Measurements from ENCODE around the gene NTN4.
"Not testable (repeated sequence)": the region's sequence is repeated elsewhere in the genome, so short reads cannot be mapped to it uniquely, and the experiment has no call there.

The NTN4 gene

DNA sequence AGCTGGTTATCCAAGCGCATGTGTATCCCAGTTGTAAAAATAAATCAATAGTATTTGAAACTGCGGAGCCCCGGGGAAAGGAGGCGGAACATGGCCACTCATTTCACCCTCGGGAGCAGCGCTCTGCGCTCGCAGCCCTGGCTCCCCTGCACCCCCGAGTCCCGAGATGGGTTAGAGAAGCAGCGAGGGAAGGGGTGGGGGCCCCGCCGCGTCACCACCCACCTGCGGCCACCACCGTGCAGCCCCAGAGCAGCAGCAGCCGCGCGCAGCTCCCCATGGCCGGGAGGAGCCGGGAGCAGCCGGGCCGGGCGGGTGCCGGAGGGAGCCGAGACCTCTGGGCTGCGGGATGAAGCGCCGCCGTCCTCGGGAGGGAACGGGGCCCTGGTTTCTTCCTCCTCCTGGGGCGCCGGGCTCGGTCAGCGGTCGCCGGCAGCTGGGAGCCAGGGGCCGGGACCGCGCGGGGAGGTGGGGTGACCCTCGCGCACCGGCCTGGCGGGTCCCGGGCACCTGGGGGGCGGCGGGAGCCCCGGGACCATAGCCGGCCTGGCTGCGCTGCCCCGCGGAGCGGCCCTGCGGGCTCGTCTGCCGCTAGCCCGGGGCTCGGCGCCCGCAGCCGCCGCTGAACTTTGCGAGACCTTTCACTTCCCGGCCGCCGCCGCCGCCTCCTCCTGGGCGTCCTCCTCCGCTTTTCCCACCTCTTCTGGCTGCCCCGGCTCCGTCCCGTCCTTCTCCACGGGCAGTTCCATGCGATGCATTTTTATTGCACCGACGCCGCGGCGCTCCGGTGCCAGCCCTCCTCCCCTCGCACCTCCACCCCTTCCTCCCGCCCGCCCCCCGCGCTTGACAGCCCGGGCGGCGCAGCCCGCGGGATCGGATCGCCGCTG is at the start of gene NTN4:
TSS of gene NTN4 (minus strand) at position 732 of the 884 bp plus-strand sequence. CDS start at position 277, 455 bp downstream.
- no peak for DNase-seq (ENCODE audit: low read depth, low spot score)

DNA sequence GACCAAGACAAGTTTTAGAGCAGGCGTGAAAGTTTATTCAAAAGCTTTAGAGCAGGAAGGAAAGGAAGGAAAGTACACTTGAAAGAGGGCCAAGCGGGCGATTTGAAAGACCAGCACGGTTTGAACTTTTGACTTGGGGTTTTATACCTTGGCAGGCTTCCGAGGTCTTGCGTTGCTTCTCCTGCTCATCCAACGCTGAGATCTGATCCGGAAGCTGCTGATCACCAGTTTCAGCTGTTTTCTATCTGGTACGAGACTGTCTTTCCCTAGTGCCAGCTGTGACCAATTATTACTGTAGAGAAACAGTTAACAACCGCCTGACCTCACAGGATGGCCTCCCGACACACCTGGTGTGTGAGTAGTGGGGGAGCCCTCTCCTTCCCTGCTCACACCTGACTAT is 47.6 kb upstream of the NTN4 start:
- DNase-seq (ENCODE audit: low read depth, low spot score), result no peak

DNA sequence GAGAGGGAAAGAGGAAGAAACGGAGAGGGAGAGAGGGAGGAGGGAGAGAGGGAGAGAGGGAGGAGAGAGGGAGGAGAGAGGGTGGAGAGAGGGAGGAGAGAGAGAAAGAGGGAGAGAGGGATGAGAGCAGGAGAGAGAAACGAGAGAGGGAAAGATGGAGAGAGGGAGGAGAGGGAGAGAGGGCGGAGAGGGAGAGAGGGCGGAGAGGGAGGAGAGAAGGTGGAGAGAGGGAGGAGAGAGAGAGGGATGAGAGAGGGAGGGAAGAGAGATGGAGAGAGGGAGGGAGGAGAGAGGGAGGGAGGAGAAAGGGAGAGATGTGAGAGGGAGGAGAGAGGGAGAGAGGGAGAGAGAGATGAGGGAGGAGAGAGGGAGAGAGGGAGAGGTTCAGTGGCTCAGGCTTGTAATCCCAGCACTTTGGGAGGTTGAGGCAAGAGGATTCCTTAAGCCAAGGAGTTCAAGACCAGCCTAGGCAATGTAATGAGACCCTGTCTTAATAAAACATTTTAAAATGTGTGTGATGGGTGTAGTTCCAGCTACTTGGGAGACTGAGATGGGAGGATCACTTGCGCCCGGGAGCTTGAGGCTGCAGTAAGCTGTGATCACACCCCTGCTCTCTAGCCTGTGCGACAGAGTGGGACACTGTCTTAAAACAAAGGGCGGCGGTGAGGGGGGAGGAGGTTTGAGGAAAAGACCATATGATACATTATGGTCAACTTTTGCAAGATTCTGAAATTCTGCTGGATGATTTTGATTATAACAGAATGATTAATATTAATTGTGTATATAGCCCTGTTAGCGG is 46.9 kb upstream of the NTN4 start:
- no peak for DNase-seq (ENCODE audit: low read depth, low spot score)

DNA sequence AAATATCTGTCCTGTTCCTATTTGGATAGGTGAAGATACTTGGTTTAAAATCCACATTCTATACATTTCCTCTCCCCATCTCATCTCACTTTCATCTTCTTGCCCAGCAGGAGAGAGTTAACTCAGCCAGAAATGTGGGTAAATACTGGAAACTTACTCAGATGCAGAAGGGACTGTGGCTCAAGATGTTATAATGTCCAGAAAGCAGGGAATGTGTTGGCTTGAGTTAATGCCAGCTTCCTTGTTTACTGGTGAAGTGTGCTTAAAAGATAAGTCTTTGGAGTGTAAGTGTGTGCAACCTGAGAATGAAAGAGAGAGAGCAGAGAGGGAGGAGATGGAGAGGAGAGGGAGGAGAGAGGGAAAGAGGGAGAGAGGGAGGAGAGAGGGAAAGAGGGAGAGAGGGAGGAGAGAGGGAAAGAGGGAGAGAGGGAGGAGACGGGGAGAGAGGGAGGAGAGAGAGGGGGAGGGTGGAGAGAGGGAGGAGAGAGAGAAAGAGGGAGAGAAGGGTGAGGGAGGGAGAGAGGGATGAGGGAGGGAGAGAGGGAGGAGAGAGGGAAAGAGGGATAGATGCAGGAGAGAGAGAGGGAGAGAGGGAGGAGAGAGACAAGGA is 46.2 kb upstream of the NTN4 start:
- DNase-seq (ENCODE audit: low read depth, low spot score), result no peak

DNA sequence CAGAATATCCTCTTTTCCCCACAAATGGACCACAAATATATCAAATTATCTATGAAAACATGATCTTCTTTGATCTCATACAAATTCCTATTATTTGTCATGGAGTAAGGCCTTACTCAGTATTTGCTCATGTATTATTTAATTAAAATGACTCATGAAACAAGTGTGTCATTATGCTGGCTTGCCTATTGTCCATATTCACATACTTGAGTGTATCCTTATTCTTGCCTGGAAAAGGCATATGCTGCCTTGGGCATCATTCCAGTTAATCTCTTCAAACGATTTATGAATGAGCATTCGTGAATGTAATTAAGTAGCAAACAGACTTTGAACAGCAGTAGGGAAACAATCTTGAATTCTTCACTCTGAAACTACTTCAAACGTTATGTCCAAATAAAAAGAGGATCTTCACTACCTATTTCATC is 45.6 kb upstream of the NTN4 start:
- no peak for DNase-seq (ENCODE audit: low read depth, low spot score)

DNA sequence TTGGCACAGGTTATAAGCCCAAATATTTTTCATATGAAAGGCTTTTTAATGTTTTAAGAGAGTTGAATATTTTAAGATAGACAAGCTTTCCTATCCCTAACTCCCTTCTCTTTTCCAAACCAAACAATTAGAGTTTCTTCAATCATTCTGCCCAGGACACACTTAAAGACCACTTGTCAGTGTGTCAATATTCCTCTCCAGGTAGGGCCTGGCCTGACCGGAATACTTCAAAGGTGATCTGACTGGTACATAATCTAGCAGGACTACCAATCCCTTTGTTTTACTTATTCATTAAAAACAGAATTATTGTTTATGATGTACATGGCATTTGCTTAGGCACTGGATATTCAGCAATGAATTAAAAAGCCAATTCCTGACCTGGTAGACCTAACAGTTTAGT is 44.0 kb upstream of the NTN4 start:
- DNase-seq (ENCODE audit: low read depth, low spot score), result no peak

DNA sequence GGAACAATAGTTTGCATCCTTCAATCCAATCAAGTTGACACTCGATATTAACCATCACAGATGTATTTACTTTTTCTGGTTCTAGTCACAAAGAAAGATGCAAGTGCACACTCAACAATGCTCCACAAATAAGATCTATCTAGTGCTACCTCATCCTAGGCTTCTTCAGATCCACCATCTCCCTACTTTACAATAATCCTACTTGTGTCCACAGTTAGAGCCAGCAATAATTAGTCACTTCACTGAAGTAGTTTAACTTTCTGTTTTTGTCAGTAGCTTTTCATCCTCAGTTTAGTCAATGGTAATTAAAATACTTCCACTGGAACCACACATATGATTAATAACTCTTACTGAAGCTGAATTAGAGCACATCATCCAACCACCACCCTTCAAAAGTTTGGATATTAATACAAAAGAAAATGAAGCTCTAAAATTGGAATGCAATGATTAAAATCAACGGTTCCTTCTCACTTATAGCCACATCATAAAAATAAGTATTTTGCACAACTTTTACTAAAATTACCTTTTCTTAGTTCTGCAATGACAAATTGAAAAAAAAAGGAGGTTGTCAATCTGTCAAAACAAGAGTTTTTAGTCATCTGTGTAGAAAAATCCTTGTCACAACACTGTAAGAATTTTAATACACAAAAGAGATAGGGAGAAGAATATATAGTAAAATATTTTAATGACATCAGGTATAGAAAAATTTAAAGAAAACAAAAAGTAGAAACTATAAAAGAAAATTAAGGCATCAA is 39.9 kb upstream of the NTN4 start:
- no peak for DNase-seq (ENCODE audit: low read depth, low spot score)

DNA sequence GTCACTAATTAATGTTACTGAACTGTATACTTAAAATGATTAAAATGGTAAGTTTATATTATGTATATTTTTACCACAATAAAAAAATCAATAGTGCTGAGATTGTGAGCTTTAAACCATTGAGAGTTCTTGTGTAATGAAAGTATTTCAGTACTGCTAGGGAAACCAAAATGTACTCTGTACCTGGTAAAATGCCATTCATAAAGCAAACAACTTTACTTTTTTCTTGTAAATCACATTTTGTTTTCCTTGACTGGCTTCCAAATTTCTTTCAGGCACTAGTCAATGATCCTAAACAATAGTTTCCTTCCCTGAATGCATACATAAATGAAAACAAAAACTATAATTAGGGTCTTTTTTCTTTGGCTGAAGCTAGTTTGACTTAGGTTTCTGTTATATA is 38.8 kb upstream of the NTN4 start:
- DNase-seq (ENCODE audit: low read depth, low spot score), result no peak

DNA sequence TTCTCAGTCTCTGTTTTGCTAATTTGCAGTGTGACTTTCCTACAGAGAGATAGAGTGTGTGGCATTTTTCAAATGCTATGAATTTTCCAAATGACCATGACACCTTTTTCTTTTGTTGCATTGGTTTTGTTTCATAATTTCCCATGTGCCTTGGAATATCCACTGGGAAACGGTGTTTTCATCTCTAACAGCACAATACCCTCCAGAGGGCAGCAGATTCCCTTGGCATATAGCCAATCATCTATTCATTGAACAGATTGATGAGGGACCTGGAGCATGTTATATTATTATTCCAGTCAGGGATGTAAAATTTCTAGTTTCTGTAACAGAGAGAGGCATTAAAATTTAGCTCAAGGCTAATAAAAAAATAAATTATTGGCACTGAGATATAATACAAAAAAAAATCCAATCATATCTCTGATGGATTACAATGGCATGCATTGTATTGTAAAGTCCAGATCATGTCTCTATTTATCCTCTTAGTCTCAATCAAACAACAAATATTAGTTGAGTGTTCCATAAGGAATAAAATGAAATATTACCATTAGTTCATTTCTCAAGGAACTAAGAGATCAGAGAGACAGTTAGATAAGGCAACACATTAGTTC is 29.6 kb upstream of the NTN4 start:
- no peak for DNase-seq (ENCODE audit: low read depth, low spot score)

DNA sequence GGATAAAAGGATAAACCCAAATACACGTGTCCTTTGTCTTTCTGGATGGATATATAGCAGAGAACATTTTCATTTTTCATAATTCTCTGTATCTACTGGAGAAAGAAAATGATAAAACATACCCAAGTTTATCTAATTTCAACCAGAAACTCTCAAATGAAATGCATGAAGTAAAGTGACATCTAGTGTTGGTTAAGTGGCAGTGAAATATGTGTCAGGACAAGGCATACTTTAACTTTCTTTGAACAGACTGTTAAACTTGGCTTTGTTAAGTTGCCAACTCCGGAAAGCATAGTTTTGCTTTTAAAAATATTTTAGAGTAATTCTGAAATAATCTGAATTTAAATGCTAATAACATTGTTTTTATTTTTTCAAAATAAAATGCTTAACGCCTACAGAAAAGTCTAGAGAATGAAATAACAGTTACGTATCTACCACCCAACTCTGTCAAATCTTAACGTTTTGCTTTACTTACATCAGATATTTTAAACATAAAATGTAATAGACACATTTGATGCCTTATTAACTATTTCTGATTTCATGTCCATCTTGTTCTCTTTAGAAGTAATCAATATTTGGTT is 25.2 kb upstream of the NTN4 start:
- no peak for DNase-seq (ENCODE audit: low read depth, low spot score)

DNA sequence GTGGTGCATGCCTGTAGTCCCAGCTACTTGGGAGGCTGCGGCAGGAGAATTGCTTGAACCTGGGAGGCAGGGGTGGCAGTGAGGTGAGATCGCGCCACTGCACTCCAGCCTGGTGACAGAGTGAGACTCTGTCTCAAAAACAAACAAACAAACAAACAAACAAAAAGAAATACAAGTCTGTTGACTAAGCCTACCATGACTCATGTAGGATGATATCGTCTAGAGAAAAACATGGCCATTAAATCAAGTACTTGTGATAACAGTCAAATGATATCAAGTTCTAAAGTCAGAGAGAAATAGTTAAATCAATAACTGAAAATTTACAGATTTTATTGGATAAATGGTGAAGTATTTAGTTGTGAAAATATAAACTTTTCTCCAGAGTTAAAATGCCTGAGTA is 21.6 kb upstream of the NTN4 start:
- DNase-seq (ENCODE audit: low read depth, low spot score), result not testable (repeated sequence)

DNA sequence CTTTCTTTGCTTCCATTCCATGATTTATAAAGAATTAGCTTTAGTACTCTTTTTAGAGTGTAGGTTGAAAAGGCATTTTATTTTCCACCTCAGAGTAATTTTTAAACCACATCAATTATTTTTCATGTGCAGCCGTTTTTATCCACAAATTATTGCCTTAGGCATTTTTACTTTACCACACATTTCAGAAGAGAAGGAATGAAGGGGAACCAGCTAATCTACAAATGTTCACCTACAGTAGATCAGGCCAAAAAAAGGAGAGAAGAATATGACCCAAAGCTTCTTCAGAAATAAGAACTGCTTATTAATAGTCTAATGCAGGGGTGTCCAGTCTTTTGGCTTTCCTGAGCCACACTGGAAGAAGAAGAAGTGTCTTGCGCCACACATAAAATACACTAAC is 19.8 kb upstream of the NTN4 start:
- DNase-seq (ENCODE audit: low read depth, low spot score), result no peak

DNA sequence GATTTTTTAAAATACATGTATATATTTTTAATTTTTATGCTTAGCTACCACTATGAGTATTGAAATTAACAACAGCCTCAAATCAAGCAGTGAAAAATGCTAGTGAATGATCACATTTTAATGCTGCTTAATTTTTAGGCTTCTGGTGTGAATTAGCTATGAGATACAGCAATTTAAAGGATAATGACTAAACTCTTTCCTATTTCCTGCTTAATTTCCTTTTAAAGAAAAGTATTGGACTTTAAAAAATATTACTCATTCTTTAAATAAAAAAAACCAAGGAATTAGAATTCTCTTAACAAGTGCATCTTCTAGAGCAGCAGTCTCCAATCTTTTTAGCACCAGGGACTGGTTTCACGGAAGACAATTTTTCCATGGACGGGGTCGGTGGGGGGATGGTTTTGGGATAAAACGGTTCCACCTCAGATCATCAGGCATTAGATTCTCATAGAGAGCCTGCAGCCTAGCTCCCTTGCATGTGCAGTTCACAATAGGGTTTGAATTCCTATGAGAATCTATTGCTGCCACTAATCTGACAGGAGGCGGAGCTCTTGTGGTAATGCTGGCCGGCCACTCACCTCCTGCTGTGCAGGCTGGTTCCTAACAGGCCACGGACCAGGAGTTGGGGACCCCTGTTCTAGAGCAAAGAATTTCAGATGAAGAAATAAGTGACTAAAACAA is 18.6 kb upstream of the NTN4 start:
- DNase-seq (ENCODE audit: low read depth, low spot score), result no peak

DNA sequence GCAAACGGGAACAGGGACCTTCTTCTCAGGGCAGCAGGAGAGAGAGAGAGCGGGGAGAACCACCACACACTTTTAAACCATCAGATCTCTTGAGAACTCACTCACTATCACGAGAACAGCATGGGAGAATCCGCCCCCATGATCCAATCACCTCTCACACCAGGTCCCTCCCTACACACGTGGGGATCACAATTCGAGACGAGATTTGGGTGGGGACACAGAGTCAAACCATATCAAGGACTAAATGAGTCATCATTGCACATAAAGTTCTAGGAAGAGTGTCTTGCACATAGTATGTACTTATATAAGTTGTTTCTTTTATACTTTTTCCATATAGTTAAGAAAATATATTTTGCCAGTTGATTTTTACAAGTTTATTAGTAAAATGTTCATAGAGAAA is 17.6 kb upstream of the NTN4 start:
- DNase-seq (ENCODE audit: low read depth, low spot score), result no peak

DNA sequence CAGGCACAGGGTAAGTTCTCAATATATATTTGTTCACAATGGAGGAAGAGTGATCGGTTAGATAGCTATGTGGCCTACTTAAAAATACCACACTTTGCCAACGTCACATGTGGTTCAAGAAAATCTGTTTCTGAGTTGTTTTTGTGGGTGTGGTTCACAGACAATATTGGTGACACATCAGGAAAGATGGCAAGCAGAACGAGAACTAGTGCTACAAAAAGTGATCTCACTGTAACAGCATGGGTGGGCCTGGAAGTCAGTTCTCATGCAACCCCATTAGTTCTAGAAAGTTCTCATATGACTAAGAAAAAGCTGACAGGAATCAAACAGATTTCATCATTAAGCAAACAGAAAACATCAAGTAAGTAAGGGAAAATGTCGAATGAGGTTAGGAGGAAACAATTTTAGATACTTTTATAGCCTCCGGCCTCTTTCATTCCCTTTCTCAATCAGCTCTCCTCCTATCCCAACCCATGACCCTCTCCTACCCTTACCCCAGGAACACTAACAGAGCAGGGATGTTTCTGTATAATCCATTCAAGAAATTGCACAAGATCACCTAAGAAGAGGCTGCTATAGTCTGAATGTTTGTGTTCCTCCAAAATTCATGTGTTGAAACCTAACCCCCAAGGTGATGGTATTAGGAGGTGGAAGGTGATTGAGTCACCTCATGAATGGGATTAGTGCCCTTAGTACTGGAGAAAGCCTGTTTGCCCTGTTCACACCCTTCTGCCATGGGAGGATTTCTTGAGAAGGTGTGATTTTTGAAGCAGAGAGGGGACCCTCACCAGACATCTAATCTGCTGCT is 15.5 kb upstream of the NTN4 start:
- no peak for DNase-seq (ENCODE audit: low read depth, low spot score)

DNA sequence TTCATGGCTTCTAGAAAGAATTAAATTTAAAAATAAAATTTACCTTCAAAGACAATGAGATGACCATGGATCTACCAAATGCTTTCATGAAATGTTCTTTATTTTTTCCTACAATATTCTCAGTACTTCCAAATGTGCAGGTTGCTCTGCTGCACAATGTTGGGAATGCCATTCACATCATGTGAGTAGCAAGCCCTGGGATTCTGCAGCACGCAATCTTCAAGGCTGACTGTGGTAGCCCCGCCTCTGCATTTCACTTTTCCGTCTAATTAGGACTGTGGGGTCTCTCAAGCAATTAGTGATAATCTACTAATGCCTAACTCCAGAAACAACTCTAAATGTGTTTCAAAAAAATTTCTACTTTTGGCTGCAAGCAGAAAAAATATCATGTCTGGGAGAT is 13.7 kb upstream of the NTN4 start:
- DNase-seq (ENCODE audit: low read depth, low spot score), result no peak

DNA sequence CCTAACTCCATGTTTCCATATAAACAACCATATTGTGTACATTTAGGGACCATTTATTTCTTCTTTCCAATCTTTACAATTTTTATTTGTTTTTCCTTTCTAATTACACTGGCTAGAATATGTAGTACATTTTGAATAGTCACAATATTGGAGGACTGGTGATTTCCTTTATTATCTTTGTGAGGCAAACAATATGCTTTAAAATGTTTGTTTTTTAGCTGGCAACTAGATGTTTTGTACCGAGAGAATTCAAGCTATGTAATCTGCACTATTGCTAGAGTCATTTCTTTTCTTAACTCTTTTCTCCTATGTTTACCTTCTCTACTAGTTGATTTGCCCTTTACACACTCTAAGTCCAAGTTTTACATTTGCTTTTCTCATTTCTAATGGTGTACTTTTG is 13.3 kb upstream of the NTN4 start:
- DNase-seq (ENCODE audit: low read depth, low spot score), result no peak

DNA sequence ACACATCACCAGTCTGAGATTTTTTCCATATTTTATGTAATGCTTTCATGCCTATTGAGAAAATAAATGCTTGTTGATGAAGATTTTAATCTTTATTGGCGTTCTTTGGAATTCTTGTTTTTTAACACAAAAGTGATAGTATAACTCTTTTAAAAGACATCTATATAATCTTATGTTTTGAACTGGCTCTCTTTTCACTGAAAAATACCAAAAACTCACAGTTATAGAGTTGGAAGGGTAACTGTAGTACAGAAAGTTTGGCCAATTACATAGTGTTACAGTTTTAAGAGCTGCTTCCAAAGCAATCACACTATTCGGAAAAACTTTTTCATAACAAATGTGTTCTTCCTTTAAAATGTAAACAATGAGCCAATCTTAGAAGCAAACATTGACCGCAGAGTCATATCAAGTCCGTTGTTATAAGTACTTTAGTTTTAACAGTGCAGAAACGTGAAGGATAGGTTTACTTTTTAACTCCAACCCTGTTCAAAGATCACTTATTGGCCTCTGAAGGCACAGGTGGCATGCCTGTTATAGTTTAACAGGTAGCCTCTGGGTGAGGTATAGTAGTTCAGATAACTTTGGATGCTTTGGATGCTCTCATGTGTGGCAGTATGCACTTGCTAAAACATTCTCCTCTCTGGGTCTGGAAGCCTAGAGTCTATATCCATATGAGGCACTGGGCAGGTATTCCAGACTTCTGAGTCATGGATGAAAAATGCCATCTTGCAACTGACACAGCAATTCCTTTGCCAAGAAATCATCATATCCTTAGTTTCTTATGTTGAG is 12.1 kb upstream of the NTN4 start:
- no peak for DNase-seq (ENCODE audit: low read depth, low spot score)

DNA sequence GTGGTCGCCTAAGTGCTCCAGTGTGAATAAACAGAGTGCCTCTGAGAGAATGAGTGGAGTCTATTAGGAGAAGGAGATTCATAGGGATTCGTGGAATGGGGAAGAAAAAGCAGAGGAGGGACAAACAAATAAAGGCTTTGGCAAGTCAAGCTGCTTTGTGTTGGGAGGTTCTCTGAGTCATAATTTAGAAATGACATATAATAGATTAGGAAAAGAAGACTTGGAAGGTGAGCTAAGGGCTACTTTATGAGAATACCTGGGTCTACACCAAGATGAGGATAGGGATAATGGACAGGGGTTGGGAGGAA is 6.4 kb upstream of the NTN4 start:
- no peak for DNase-seq (ENCODE audit: low read depth, low spot score)
